GM23338 (cell line): ENCODE results near the gene TNK2.

Source experiments
- CREB1 ChIP-seq: fragments of 250-450 bp; sonication (Bioruptor Pico); IDR thresholded peaks from 2 replicates; pipeline ENCODE4 v1.5.0; 2020; ENCODE audit warnings: low read depth, mild to moderate bottlenecking, moderate library complexity
- CTCF ChIP-seq, 2 experiments: fragments of 200-600 bp in 1 of 2; sonication (generic) in 1 of 2; conservative IDR thresholded peaks; 2 replicates each; pipeline versions ENCODE4 v1.5.1 to v1.6.1; 2016 to 2017; ENCODE audit warnings: antibody characterized with exemption in 2 of 2, low read depth in 2 of 2, mild to moderate bottlenecking in 2 of 2, moderate library complexity in 1 of 2
- ETS1 ChIP-seq: IDR thresholded peaks from 2 replicates; pipeline ENCODE4 v1.6.1; 2016; ENCODE audit warnings: antibody characterized with exemption
- EZH2 ChIP-seq: fragments of 200-600 bp; sonication (generic); IDR thresholded peaks from one replicate; pipeline ENCODE4 v1.8.0; 2017; ENCODE audit warnings: antibody characterized with exemption, mild to moderate bottlenecking, low read depth; ENCODE audit not compliant: unreplicated experiment
- EZH2phosphoT487 ChIP-seq: fragments of 200-600 bp; sonication (generic); IDR thresholded peaks from one replicate; pipeline ENCODE4 v1.8.1; 2018; ENCODE audit warnings: antibody characterized with exemption; ENCODE audit not compliant: unreplicated experiment
- JUNB ChIP-seq: IDR thresholded peaks from one replicate; pipeline ENCODE4 v1.6.1; 2016; ENCODE audit warnings: antibody characterized with exemption; ENCODE audit not compliant: unreplicated experiment
- NANOG ChIP-seq: IDR thresholded peaks from 2 replicates; pipeline ENCODE4 v1.6.1; 2016; ENCODE audit warnings: antibody characterized with exemption, borderline replicate concordance
- POLR2AphosphoS5 ChIP-seq: IDR thresholded peaks from 2 replicates; pipeline ENCODE4 v1.6.1; 2016; ENCODE audit warnings: antibody characterized with exemption, low read depth
- REST ChIP-seq: IDR thresholded peaks from one replicate; pipeline ENCODE4 v1.6.1; 2018; ENCODE audit warnings: antibody characterized with exemption; ENCODE audit not compliant: unreplicated experiment
- STAT1 ChIP-seq: IDR thresholded peaks from one replicate; pipeline ENCODE4 v1.6.1; 2016; ENCODE audit warnings: antibody characterized with exemption; ENCODE audit not compliant: unreplicated experiment
- ZNF114 ChIP-seq: fragments of 250-450 bp; sonication (Bioruptor Pico); IDR thresholded peaks from 2 replicates; pipeline ENCODE4 v1.5.0; 2020; ENCODE audit warnings: mild to moderate bottlenecking, moderate library complexity
- ZNF331 ChIP-seq: fragments of 250-450 bp; sonication (Bioruptor Pico); IDR thresholded peaks from 2 replicates; pipeline ENCODE4 v1.5.0; 2020; ENCODE audit warnings: low read depth, mild to moderate bottlenecking, moderate library complexity
- ZNF462 ChIP-seq: fragments of 250-450 bp; sonication (Bioruptor Pico); IDR thresholded peaks from 2 replicates; pipeline ENCODE4 v1.5.0; 2020; ENCODE audit warnings: mild to moderate bottlenecking, moderate library complexity

- TF ChIP-seq CTCF (conservative IDR thresholded peaks at IDR 0.05; ENCODE audit: low read depth in 2 of 2) (no peak), CREB1 (no peak), POLR2AphosphoS5 (no peak; the same call in 1 of the 2 replicates), EZH2 (no peak), REST (no peak), NANOG (no peak), EZH2phosphoT487 (no peak), JUNB (no peak), ETS1 (no peak), ZNF331 (CRISPR knock-in tag) (no peak), ZNF462 (CRISPR knock-in tag) (no peak), ZNF114 (CRISPR knock-in tag) (no peak), STAT1 (no peak)
Observed at GRCh38 chr3:195895861-195896360, 12.4 kb downstream of the TNK2 start.
